Measurements from ENCODE around the gene SIL1. TPM values are rescaled to one million over a fixed set of nuclear protein-coding genes. Genes with fewer than 3 reads are reported as not detected.

Gene SIL1
- total and polyA plus RNA-seq, 2 of the 13 experiments (the other 11 are each of a cell fraction or from before 2014, with no cell fraction given), result 26.0 to 30.0 TPM

DNA sequence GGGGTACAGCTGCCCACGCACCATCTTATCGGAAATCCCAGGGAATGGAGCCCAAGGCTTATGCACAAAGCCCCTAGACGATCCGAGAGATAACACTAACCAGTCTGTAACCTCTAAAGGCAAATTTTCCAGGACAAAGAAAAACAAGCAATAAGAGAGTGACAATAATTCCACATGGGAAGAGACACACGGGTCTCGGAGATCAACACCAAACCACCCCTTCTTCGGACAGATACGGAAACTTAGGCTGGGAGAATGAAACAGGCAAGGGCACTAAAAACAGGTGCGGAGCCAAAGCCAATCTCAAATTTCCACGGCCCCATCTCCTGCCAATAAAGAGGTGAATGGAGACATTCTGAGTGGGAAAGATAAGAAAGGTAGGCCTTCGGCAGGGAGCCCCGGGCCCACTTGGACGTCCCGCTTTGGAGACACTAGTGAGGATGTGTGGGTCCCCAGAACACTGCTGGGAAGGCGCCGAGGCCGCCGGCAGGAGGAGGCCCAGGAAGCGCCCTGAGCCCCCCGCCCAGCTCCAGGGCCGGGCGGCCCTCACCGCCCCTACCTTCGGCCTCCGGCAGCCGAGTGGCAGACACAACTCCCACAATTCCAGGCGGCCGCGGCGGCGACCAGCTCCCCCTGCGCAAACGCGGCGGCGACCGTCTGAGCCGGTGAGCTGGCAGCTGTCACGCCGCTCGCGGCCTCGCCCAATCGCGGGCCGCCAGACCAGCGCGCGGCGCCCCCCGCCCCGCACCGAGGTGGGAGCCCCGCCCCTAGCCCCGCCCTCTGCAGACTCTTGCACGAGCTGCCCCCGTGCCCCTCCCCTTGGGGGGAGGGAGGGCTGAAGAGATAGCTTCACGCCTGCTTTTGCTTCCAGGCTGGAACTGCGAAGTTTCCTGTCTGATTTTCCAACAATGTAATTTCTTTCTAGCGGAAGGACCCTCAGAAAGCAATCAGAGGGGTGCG is at the start of gene SIL1 (continued):
- peak; percentile 36; the same call in 1 of the 2 replicates for TF ChIP-seq HIVEP1 (CRISPR knock-in tag; IDR thresholded peaks at IDR 0.05)
- peak; percentile 48; the same call in 1 of the 2 replicates for TF ChIP-seq TARDBP (CRISPR knock-in tag; IDR thresholded peaks at IDR 0.05)
- TF ChIP-seq HOXD1 (CRISPR knock-in tag; IDR thresholded peaks at IDR 0.05), result peak; percentile 41; the same call in 1 of the 2 replicates
- no peak for TF ChIP-seq ZNF337 (CRISPR knock-in tag; IDR thresholded peaks at IDR 0.05; ENCODE audit: borderline replicate concordance, low read depth)
- TF ChIP-seq ELF3 (CRISPR knock-in tag; IDR thresholded peaks at IDR 0.05), result peak; percentile 30; the same call in 1 of the 2 replicates
- peak; percentile 31 for TF ChIP-seq ASH2L (IDR thresholded peaks at IDR 0.05; ENCODE audit: insufficient read length, low read depth, low read length)
- no peak for TF ChIP-seq ATF7 (IDR thresholded peaks at IDR 0.05)
- no peak for TF ChIP-seq ATF7 (CRISPR knock-in tag; IDR thresholded peaks at IDR 0.05)
- TF ChIP-seq FOSL2 (CRISPR knock-in tag; IDR thresholded peaks at IDR 0.05), result 0 out of 2 replicates have a peak, but pooled peaks have one; percentile 27
- no peak for TF ChIP-seq HDAC2 (CRISPR knock-in tag; IDR thresholded peaks at IDR 0.05)
- TF ChIP-seq STAT5B (CRISPR knock-in tag; IDR thresholded peaks at IDR 0.05), result no peak
- TF ChIP-seq KMT2B (CRISPR knock-in tag; IDR thresholded peaks at IDR 0.05), result peak; percentile 66
- peak; percentile 25; the same call in 1 of the 2 replicates for TF ChIP-seq MIER3 (CRISPR knock-in tag; IDR thresholded peaks at IDR 0.05; ENCODE audit: borderline replicate concordance)
- no peak for TF ChIP-seq THYN1 (CRISPR knock-in tag; IDR thresholded peaks at IDR 0.05; ENCODE audit: borderline replicate concordance, low read depth)
- TF ChIP-seq, protein P1, sequence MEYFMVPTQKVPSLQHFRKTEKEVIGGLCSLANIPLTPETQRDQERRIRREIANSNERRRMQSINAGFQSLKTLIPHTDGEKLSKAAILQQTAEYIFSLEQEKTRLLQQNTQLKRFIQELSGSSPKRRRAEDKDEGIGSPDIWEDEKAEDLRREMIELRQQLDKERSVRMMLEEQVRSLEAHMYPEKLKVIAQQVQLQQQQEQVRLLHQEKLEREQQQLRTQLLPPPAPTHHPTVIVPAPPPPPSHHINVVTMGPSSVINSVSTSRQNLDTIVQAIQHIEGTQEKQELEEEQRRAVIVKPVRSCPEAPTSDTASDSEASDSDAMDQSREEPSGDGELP (IDR thresholded peaks at IDR 0.05; ENCODE audit: borderline replicate concordance, low read depth), result peak; percentile 51; the same call in 1 of the 2 replicates
- 0 out of 2 replicates have a peak, but pooled peaks have one; percentile 59 for TF ChIP-seq ZNF329 (CRISPR knock-in tag; IDR thresholded peaks at IDR 0.05; ENCODE audit: low read depth)
- TF ChIP-seq ZNF546 (CRISPR knock-in tag; conservative IDR thresholded peaks at IDR 0.05), result 0 out of 2 replicates have a peak, but pooled peaks have one; percentile 45
- TF ChIP-seq ZNF441 (CRISPR knock-in tag; IDR thresholded peaks at IDR 0.05; ENCODE audit: borderline replicate concordance), result 0 out of 2 replicates have a peak, but pooled peaks have one; percentile 56
- TF ChIP-seq ZNF432 (CRISPR knock-in tag; IDR thresholded peaks at IDR 0.05; ENCODE audit: borderline replicate concordance), result no peak
- peak; percentile 64; the same call in 1 of the 2 replicates for TF ChIP-seq GATAD1 (CRISPR knock-in tag; IDR thresholded peaks at IDR 0.05)
- TF ChIP-seq SOX5 (CRISPR knock-in tag; IDR thresholded peaks at IDR 0.05; ENCODE audit: borderline replicate concordance), result peak; percentile 36; the same call in 1 of the 2 replicates
- TF ChIP-seq ZNF605 (CRISPR knock-in tag; IDR thresholded peaks at IDR 0.05), result peak; percentile 92
- TF ChIP-seq, protein P2, sequence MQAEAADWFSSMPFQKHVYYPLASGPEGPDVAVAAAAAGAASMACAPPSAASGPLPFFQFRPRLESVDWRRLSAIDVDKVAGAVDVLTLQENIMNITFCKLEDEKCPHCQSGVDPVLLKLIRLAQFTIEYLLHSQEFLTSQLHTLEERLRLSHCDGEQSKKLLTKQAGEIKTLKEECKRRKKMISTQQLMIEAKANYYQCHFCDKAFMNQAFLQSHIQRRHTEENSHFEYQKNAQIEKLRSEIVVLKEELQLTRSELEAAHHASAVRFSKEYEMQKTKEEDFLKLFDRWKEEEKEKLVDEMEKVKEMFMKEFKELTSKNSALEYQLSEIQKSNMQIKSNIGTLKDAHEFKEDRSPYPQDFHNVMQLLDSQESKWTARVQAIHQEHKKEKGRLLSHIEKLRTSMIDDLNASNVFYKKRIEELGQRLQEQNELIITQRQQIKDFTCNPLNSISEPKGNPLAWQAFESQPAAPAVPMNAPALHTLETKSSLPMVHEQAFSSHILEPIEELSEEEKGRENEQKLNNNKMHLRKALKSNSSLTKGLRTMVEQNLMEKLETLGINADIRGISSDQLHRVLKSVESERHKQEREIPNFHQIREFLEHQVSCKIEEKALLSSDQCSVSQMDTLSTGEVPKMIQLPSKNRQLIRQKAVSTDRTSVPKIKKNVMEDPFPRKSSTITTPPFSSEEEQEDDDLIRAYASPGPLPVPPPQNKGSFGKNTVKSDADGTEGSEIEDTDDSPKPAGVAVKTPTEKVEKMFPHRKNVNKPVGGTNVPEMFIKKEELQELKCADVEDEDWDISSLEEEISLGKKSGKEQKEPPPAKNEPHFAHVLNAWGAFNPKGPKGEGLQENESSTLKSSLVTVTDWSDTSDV (CRISPR knock-in tag; IDR thresholded peaks at IDR 0.05), result 0 out of 2 replicates have a peak, but pooled peaks have one; percentile 13
- no peak for TF ChIP-seq ZNF383 (CRISPR knock-in tag; IDR thresholded peaks at IDR 0.05; ENCODE audit: borderline replicate concordance)
- TF ChIP-seq, protein P3, sequence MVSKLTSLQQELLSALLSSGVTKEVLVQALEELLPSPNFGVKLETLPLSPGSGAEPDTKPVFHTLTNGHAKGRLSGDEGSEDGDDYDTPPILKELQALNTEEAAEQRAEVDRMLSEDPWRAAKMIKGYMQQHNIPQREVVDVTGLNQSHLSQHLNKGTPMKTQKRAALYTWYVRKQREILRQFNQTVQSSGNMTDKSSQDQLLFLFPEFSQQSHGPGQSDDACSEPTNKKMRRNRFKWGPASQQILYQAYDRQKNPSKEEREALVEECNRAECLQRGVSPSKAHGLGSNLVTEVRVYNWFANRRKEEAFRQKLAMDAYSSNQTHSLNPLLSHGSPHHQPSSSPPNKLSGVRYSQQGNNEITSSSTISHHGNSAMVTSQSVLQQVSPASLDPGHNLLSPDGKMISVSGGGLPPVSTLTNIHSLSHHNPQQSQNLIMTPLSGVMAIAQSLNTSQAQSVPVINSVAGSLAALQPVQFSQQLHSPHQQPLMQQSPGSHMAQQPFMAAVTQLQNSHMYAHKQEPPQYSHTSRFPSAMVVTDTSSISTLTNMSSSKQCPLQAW (CRISPR knock-in tag; IDR thresholded peaks at IDR 0.05), result peak; percentile 64; the same call in 1 of the 2 replicates
